H54 (cell line): ENCODE data around the gene C11orf98.
"Not testable (repeated sequence)": the region's sequence is repeated elsewhere in the genome, so short reads cannot be mapped to it uniquely, and the experiment has no call there.

Experiments
- DNase-seq: peaks from one replicate; pipeline ENCODE4 v3.0.0; 2011; ENCODE audit warnings: low spot score, mixed read lengths; ENCODE audit not compliant: insufficient read length
- FAIRE-seq: peaks from 3 replicates; lab custom pipeline; 2011; peaks lifted over from hg19 to GRCh38; lab: Jason Lieb, UNC
- POLR2A ChIP-seq: IDR thresholded peaks from 2 replicates; pipeline ENCODE4 v1.6.1; 2011; ENCODE audit warnings: low read depth, mild to moderate bottlenecking, low read length

The C11orf98 gene

DNA sequence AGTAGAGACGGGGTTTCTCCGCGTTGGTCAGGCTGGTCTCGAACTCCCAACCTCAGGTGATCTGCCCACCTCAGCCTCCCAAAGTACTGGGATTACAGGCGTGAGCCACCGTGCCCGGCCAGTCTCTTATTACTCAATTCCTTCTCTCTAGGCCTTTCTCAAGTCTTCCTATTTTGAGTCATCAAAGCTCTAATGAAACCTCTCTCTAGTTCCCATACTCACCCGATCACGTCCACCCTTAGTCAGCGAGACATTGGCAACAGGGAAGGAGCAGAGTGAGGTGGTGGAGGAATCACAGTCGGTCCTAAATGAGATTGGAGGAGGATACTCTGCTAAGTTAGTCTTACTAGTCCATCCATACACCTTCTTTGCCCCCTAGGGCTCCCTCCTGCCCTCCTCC, 37.2 kb upstream of the C11orf98 start:
- DNase-seq (no peak), FAIRE-seq (no peak)
- no peak for TF ChIP-seq POLR2A

GRCh38 chr11:62694455-62695167, 29.6 kb upstream of the C11orf98 start:
- FAIRE-seq (no peak), DNase-seq (peak; percentile 71)
- no peak for TF ChIP-seq POLR2A

DNA sequence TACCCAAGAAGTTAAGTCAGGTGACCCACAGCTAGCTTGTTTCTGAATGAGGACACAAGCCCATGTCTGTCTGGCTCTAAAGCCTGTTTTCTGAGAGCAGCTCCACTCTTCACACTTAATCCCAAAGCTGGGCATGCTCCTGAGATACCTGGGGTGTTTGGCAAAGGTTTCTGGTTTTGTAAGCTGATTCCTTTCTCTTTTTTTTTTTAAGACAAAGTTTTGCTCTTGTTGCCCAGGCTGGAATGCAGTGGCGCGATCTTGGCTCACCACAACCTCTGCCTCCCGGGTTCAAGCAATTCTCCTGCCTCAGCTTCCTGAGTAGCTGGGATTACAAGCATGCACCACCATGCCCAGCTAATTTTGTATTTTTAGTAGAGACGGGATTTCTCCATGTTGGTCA, 28.6 kb upstream of the C11orf98 start:
- not testable (repeated sequence) for DNase-seq, FAIRE-seq

GRCh38 chr11:62689421-62690183, 24.6 kb upstream of the C11orf98 start, which contains the start of gene LRRN4CL:
LRRN4CL (minus strand) TSS chr11:62689530; CDS start chr11:62688508, 1,022 bp downstream.
- DNase-seq (peak; percentile 77), FAIRE-seq (no peak)
- no peak for TF ChIP-seq POLR2A

- no peak for TF ChIP-seq POLR2A
- no peak for DNase-seq
- no peak for FAIRE-seq
Observed at GRCh38 chr11:62688491-62688890, 23.5 kb upstream of the C11orf98 start.

GRCh38 chr11:62687508-62688396, 22.7 kb upstream of the C11orf98 start:
- TF ChIP-seq POLR2A, result no peak
- FAIRE-seq, result no peak
- DNase-seq, result no peak

GRCh38 chr11:62682518-62682917, 17.5 kb upstream of the C11orf98 start:
- no peak for DNase-seq
- TF ChIP-seq POLR2A, result no peak

DNA sequence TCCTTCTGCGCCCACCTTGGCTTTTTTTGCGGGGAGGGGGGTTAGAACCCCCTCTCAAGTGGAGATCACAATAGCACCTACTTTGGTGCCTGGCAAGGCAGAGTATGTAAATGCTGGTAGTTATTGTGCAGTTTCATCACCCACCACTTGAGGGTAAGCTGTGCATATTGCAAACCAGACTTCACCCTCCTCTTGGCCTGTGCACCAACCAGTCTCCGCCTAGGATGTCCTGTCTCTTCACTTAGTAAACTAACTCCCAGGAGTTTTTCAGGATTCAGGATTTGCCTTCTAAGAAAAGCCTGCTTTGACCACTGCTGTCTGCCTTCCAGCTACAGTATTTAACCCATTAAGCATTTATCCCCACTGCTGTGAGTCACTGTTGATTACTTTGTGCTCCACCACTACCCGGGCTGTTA, 15.8 kb upstream of the C11orf98 start:
- DNase-seq (peak; percentile 78), FAIRE-seq (no peak)
- no peak for TF ChIP-seq POLR2A

More at GRCh38 chr11:62682518-62682917, 17.5 kb upstream of the C11orf98 start:
- FAIRE-seq, result no peak

DNA sequence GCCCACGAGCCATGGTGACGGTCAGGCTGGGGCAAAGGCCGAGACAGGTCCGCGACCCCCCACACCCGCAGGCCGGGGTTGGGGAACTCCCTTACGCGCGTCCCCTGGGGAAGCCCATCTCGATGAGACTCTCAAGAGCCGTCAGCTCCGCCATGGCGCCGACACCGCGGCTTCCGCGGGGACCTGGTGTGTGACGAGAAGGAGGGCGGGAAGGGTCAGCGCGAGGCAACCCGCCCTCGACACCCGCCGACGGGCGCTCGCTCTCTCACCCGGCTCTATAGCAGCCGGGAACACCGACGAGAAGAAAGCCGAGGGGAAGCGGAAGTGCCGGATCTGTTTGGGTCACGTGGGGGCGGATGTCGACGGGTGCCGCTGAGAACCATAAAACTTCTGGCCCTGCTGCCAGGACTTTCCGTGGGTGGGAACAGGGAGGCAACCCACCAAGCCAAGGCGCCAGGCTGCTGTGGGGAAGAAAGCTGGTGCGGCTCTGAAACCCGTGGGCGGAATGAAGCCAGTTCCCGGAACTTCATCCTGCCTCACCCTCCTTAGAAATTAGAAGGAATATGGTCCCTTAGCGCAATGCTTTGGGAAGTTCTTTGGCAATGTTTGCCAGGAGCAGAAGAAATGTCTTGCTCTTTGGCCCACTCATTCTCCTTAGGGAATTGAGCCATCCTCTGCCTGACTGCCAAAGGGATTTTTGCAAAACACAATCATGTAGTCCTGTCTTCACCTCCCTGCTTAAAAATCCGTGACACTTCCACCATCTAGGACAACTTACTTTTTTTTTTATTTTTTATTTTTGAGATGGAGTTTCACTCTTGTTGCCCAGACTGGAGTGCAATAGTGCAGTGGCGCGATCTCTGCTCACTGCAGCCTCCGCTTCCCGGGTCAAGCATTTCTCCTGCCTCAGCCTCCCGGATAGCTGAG, 14.0 kb upstream of the C11orf98 start, which contains the start of gene UBXN1:
Gene UBXN1 (minus strand): TSS at position 304 of the 927 bp plus-strand sequence. CDS start 150 bp downstream, at position 154.
- TF ChIP-seq POLR2A, result peak; percentile 57
- DNase-seq (peak; percentile 80), FAIRE-seq (no peak)

DNA sequence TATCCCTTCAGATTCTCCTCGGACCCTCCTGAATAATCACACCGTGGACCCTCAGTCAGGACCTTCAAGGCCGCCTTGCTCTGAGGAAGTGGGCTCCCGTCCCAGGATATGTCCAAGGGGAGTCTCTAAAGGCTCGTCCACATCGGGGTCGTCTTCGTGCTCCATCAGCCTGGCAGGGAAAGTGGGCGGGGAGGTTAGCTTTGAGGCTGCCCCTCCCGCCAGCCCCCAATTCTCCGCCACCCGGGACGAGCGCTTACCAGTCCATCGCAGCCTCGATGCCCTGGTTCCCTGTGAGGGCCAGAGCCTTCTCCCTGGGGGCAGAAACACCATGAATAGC, 13.4 kb upstream of the C11orf98 start:
- DNase-seq, result no peak
- no peak for TF ChIP-seq POLR2A
- FAIRE-seq, result no peak

DNA sequence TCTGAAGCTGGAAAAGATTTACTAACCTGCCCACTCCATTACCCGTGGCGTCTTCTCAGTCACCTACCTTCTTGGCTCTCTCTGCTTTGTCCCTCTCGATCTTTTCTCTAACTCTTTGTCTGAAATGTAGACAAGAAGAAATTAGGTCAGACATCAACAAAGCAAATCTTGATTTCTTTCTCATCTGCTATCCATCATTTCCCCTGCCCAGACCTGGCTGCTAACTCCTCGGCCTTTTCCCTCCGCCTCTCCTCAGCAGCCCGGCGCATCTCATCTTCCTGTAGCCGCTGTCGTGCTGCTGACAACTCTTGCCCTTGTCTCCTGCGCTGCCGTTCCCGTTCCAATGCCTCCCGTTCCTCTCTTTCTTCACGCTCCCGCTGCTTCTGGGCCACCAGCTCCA, 12.7 kb upstream of the C11orf98 start:
- no peak for TF ChIP-seq POLR2A
- DNase-seq, result no peak
- no peak for FAIRE-seq

- TF ChIP-seq POLR2A, result no peak
- FAIRE-seq (no peak), DNase-seq (no peak)
Observed at GRCh38 chr11:62677156-62677555, 12.1 kb upstream of the C11orf98 start.

DNA sequence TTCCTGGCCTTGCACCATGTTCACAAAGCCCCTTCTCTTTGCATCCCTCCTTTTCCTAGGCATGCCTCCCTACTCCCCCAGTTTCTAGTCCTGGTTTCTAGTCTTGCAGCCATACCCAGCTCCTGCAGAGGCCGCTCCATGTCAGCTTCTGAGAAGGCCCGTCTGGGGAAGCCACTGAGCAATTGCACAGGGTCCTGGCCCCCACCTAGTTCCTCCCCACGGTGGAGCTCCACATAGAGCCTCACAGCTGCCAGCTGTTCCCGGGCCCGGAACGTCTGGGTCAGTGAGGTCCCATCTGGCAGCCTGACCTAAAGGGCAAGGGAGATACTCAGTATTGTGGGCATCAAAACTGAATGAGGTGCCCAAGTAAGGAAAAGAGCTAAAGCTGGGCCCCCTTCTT, 11.7 kb upstream of the C11orf98 start:
- no peak for TF ChIP-seq POLR2A
- no peak for DNase-seq
- FAIRE-seq, result no peak

DNA sequence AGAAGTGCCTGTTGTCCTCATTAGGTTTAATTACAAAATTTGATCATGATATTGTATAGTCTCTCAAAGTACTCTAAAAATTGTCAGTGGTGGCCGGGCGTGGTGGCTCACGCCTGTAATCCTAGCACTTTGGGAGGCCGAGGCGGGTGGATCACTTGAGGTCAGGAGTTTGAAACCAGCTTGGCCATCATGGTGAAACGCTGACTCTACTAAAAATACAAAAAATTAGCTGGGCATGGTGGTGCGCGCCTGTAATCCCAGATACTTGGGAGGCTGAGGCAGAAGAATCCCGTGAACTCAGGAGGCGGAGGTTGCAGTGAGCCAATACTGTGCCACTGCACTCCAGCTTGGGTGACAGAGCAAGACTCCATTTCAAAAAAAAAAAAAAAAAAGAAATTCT, 10.4 kb upstream of the C11orf98 start:
- DNase-seq, FAIRE-seq: not testable (repeated sequence)
